ENCODE measurements around the gene TCF19.

DNA sequence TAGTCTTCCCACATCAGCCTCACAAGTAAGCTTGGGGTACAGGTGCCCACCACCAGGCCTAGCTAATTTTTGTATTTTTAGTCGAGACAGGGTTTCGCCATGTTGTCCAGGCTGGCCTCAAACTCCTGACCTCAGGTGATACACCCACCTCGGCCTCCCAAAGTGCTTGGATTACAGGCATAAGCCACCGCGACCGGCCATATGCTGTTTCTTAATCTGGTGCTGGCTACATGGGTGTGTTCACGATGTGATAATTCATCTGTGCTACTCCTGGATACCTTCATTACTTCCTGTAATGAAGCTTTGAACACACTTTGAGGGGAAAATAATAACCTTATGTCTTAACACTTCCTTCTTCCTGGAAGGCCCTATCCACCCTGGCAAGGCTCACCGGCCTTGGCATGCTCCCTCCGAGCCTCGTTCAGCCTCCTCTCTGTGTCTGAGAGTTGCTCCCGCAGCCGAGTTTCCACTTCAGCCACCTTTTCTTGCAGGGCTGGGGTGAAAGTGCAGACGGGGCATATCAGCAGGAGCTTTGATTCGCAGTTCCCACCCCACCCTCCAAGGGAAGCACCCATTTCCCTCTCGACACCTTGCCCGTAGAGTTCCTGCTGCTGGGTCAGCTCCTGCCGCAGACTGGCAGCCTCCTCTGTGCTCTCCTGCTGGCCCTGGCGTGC is 14.0 kb upstream of the TCF19 start:
- no peak for TF ChIP-seq REST (IDR thresholded peaks at IDR 0.05; ENCODE audit: insufficient read depth in 1 of 2, low read depth in 2 of 2, low read length in 2 of 2)
- no peak for TF ChIP-seq TAF1 (IDR thresholded peaks at IDR 0.05; ENCODE audit: borderline replicate concordance, insufficient read depth, low read length)
- no peak for TF ChIP-seq POLR2AphosphoS5 (IDR thresholded peaks at IDR 0.05; ENCODE audit: low read depth, low read length)
- no peak for TF ChIP-seq SIN3A (IDR thresholded peaks at IDR 0.05; ENCODE audit: borderline replicate concordance, insufficient read depth, low read length)
